Hematopoietic multipotent progenitor cell (in vitro differentiated cells): ENCODE measurements around the gene PIK3IP1. TPM values are rescaled to one million over a fixed set of nuclear protein-coding genes. Genes with fewer than 3 reads are reported as not detected.

ENCODE experiments used
- DNase-seq, 3 donors: peaks; one replicate each; pipeline ENCODE4 v3.0.0-alpha.2; 2011 to 2015; ENCODE audit warnings: low read depth in 2 of 3, low spot score in 2 of 3
- total RNA-seq: library from RNA; depleted of rRNA; stranded (reverse); fragments of >200 nt; gene quantifications from one replicate; pipeline ENCODE4 v1.2.3, GENCODE V29; 2012

PIK3IP1 gene
- total RNA-seq, 1 donor, result 67.9 TPM

DNA sequence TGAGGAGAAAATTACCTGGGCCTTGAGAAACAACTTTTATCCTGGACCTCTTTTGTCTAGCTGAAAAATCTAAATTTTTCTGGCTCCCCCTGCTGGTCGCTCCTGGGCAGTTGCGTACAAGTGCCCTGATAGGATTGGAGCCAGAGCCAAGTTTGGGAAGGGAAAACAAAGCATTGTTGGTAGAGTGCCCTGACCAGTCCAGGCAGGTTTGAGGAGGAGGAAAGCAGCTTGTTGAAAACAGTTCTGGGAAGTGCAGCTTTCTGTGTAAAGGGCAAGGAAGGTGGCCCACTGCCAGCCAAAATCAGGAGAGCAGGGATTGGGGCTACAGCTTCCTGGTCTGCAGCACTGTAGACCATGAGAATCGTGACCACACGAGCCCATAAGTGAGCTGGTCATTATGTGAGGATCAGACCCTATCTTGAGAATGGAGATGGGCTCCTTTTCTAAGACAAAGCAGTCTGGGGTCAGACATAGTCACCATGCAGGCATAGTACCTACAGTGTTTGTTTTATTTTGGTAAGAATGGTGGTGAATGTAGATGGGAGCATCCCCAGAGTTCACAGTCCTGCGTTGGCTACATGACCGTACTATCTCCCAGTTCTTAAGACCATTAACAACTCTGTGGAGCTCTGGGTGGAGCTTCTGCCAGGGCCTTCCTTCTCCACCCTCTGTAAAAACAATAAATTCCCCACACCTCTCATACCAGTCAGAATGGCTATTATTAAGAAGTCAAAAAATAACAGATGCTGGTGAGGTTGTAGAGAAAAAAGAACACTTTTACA, 21.3 kb upstream of the PIK3IP1 start:
- peak in 2 of 3 donors; percentile 39 to 59 for DNase-seq

DNA sequence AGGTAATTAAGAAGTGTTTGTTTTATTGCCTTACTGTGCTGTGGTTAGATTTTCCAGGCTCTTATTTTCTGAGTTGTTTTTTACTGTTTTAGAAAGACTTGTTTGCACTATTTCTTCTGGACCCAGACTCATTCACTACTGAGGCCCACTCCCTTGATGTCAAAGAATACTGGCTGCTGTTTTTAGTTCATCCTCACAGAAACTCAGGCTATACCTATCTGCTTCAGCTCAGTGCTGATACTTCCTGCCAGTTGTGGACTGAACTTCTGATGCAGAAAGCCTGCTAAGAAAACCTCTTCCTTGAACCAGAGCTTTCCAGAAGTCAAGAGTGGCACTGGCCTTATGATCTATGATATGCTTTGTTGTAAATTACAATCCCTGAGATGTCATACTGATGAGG, 15.9 kb upstream of the PIK3IP1 start:
- no peak for DNase-seq

DNA sequence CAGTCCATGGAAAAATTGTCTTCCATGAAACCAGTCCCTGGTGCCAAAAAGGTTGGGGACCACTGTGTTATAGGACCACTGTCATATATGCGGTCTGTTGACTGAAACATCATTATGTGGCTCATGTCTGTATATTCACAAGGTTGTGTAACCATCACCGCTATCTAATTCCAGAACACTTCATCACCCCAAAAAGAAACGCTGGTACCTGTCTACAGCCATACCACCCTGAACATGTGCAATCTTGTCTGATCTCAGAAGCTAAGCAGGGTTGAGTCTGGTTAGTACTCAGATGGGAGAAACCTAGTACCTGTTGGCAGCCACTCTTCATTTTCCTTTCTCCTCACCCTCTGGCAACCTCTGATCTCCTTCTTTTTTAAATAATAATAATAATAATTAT, 12.9 kb upstream of the PIK3IP1 start:
- no peak for DNase-seq

DNA sequence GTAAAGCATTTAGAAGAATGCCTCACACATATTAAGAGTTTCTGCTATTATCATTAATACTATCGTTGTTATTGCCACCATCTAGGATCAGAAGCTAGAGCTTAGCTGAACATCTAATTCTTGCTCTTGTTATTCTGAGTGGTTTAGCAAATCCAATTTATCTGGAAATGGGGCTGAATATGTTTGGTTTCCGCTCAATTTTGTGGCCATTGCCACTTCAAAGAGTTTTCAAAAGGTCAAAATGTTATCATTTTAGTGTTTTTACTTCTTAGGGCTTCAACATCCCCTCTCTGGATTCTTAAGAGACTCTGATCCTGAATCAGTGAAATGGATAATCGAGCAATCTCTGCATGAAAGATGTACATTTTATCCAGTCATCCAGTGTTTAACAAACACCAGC, 10.2 kb upstream of the PIK3IP1 start:
- no peak for DNase-seq

DNA sequence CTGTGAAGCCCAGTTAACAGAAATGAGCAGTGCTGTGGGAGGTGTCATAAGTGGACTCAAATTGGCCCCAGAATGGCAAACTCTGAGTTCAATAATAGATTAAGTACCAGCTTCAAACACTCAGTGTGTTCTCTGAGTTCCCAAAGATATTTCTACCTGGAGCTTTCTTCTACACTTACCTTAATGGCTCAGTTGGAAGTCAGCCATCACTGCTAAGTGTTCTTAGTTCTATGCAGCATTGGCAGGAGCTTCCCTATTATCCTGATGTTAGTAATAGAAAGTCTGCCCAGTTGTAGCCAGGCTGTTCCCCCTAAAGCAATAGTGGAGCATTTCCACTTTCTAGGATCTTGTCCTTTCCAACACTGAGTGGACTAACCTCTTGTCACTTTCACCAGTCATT, 9.7 kb upstream of the PIK3IP1 start:
- DNase-seq, result no peak

DNA sequence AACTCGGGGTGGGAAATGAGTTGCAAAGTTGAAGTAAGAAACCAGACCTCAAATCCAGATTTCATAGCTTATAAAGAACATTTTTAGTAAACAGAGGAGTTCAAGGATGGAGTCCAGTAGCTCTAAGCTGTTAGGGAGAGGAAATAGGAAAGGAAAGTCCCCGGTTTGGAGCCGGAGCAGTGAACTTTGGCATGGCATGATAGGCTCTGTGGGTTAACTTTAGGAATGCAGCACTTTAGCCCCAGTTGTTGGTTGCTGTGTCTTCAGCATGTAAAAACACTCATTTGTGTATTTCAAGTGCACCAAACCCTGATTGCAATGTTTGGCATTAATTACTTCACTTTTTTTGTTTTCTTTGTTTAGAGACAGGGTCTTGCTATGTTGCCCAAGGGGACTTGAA, 8.6 kb upstream of the PIK3IP1 start:
- no peak for DNase-seq

DNA sequence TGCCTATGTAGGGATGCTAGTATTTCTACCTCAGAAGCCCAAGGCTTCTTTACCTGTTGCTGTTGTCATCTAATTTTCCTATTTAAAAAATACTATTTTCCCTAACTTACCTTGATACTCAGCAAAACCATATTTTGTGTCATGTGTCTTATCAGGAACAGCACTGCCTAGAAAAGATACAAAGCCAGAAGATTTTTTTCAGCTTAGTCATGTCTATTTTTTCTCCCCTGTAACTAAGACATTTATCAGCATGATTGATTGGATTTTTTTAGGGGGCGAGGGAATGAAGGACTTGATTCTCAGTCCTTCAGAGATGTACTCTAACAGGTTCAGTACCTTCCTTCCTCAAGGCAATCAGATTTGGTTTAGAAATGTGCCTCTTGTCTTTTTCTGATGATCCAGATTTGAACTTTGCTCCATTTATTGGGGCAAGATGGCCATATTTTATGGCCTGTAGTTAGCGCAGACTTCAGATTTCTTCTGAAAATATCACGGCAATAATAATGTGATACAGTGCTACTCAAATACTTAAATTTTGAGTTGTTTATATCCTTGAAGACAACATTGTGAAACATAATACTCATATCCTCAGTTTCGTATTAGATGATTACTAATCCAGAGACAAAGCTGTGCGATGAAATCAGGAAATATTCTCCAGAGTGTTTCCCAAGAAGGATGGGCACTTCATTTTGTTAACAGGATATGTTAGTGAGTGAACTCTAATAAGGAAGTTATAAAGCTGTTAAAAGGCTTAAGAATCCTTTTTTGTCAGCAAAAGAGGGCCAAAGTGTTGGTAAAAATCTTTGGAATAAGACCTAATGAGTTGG, 3.8 kb upstream of the PIK3IP1 start:
- no peak for DNase-seq

DNA sequence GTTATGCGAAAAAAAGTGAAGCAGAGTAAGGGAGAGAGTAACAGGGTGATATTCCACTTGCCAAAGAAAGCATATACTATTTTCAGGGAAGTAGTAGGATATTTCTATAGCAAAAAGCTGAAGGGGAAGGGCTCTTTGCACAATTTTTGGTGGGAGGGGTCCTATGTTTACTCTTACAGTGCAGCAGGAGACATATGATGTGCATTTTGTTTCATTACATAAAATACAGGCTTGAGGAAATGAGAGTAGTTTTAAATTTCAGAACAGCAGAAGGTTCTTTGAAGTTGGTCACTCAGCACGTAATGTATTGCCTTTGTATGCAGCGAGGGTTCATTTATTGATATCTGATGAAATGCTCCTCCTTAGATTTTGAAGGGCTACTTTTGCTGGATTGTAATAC, 3.1 kb upstream of the PIK3IP1 start:
- DNase-seq, result no peak

DNA sequence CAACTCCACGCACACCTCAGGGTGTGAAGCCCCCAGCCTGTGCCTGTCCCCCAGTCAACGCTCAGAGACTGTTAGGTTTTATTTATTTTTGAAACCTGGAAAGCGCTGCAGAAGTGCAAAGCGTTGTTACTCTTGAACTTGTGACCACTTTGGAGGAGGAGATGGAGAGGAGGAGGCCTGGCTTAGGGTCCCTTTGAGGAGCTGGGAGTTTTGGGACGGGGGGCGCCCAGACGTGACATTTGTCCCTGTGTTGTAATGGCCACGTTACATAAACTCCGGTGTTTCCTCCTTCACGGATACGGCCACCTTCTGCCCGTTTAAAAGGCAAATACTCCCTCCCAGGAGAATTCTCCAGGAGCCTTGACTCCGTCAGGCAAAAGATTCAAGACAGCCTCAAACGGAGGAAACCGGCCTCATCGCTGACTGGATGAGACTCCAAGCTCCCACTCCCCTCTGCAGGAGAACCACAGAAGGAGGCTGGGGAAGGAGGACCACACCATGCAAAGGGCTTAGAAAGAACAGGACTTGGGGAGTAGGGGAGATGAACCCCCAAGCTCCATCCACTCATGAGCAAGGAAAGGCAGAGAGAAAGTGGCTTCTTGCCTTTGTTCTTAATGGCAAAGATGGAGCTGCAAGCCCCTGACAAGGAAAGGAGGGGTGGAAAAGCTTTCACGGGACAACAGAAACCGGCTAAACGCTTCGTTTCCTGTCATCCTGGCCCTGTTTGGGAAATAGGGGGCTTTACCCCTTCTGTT, 630 bp downstream of the PIK3IP1 start:
- DNase-seq, result no peak

DNA sequence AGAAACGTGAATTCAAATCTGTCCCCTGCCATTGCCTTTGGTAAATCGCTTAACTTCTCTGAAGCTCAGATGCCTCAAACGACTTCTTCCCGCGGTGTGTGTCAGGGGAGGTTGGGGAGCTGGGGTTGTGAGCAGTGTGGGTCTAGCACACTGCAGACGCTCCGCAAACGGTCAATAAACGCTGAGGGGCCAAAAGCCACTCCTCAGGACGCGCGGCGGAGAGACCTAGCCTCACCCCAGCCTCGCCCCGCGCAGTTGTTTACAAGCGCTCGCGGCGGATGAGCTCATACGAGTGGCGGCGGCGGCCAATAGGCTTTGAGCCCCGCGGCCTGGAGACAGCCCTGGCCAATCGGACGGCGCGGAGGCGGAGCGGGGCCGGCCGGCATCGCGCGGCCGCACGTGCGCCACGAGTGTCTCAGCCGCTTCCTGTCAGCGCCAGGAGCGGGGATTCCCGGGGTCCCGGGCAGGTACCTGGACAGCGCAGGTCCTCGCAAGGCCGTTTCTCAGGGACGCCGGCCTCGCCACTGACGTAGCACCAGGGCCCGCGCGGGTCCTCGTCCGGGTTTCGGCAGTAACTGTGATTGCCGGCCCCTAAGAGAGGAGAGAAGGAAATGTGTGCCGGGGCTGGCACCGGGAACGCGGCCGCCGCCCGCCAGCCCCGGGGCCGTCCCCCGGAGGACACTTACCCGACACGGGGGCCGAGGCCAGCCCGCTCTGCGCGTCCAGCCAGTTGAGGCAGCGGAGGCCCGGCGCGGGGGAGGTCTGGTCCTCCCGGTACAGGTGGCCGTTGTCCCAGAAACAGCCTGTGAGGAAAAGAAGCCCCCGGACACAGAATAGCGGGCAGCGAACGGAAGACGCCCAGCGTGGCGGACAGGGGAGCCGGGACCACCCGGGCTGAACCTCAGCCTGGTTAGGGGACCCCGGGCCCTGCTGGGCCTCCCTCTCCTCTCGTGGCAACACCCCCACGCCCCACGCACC, 1.5 kb downstream of the PIK3IP1 start:
- peak; percentile 88 to 93 (median 88) for DNase-seq

DNA sequence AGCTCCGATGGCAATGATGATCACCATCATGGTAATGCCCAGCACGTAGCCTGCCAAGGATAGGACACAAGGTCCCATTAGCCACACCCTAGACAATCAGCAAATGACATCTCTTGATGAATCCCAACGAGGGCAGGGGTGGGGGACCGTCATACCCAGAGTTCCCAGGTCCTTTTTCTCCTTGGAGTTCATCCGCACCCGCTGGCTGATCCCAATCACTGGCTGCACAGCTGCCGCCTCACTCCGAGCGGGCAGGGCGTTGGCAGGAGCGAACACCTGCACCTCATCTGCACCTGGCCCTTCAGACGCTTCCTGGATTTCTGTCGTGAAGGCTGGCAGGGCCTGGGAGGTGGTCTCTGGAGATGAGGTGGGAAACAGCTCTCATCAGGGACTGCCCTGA, 2.9 kb downstream of the PIK3IP1 start:
- no peak for DNase-seq

DNA sequence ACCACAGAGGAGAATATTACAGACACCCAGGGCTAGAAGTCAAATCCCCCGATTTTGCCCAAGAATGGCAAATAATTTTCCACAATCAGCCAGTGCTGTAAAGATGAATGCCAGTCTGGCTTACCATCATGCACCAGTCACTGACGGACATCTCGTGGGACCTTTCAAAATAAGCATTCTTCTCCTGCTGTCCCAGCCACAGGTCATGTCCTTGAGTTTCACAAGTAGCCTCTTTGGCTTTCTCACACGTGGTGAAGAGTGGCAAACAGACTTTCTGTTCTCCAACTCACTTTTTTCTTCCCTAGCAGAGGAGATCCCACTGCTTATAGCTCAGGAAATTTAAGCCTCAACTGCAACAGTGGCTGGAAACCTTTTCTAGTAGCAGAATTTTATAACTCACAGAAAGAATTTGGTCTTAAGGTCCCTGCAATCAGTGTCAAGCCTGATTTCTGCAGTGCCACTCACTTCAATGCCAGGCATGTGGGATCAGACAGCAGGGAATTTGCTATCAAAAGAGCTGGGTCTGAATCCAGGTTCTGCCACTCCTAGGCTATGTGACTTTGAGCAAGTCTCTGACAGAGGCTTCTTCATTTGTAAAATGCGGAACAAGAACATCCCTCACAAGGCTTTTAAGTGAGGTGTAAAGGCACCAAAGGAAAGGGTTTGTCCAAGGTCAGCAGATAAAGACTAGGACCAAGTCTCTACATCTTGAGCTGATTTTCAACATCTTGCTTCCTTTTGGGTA, 3.6 kb downstream of the PIK3IP1 start:
- DNase-seq, result no peak

DNA sequence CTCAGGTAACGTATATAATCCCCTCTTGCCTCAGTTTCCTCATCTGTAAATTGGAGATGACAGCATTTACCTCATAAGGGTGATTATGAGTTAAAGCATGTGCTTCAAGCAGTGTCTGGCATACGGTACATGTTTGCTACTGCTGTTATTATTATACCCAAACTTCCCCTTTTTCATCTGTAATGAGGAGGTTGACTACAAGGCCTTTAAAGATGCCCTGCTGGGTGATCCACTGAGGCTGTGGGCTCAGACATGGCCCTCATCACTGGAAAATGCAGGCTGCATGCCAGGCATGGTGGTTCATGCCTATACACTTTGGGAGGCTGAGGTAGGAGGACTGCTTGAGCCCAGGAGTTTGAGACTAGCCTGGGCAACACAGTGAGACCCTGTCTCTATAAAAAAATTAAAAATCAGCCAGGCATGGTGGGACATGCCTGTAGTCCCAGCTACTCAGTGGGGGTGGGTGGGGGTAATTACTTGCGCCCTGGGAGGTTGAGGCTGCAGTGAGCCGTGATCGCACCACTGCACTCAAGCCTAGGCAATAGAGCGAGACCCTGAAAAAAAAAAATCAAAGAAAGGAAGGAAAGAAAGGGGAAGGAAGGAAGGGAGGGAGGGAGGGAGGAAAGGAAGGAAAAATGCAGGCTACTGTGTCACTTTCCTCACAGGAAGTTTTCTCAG, 4.3 kb downstream of the PIK3IP1 start:
- peak in 1 of 3 donors; percentile 40 for DNase-seq

DNA sequence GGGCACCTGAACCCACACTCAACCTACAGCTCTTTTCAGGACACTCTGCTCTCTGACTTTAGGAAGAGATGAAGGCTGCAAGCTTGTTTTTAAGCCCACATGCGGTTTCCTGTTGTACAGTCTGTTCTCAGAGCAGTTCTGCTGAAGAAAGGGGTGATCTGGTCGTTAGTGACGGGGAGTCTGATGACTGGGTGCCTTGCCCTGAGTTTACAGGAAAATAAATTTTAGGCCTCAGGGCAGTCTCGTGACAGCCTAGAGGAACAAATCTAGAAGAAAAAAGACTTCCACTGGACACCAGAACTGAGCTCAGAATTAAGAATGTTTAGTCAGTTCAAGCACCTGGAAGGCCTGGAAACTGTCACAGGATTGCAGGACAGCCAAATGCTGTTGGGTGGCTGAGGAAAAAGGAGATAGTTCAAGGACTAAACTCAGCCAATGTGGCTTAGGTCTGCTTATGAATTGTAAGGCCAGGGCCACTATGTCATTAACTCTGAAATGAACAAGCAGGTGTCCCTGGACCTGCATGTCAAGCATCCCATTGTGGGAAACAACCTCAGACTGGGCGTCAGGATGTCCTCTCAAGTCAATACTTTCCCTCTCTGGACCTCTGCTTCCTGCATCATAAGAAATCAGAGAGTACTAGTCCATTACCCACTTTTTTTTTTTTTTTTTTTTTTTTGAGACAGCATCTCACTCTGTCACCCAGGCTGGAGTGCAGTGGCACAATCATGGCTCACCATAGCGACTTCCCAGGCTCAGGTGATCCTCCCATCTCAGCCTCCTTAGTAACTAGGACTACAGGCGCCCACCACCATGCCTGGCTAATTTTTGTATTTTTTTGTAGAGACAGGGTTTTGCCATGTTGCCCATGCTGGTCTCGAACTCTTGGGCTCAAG, 5.7 kb downstream of the PIK3IP1 start:
- peak in 2 of 3 donors; percentile 40 to 63 for DNase-seq

DNA sequence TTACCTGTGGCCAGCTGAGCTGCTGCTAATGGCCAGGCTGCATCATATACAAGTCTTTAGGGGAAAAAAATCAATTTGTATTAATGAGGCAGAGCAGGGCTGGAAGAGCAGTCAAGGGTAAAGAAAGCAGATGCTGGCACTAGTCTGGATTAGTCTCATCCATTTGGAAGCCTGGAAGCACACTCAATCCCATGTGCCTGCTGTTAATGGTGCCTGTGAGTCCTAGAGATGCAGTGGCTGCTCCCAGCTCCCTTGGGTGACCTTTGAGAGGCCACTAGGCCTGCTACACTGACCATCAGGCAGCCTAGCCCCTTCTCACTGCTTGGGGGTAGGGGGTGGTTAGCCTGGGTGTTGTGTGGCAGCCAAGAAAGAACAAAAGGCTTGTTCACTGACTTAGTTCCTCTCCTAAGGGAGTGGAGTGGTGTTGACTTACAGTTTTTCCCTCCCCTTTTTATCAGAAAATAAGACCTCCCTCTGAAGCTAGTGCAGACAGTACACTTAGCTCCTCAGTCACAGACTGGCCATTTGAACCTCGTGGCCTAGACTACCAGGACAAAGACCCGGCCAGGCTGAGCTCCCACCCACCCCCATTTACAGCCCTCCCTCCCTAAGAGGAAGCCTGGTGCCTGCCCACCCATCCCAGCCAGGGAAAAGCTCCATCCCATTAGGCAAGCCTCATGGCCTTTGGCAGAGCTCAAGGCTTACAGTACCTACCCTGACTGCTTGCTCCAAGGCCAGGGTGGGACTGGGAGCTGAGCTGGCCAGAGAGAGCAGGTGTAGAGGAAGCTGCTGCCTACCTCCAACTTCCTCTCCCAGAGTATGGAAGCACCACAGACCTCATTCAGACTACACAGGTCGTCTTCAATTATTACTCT, 7.8 kb downstream of the PIK3IP1 start:
- no peak for DNase-seq

DNA sequence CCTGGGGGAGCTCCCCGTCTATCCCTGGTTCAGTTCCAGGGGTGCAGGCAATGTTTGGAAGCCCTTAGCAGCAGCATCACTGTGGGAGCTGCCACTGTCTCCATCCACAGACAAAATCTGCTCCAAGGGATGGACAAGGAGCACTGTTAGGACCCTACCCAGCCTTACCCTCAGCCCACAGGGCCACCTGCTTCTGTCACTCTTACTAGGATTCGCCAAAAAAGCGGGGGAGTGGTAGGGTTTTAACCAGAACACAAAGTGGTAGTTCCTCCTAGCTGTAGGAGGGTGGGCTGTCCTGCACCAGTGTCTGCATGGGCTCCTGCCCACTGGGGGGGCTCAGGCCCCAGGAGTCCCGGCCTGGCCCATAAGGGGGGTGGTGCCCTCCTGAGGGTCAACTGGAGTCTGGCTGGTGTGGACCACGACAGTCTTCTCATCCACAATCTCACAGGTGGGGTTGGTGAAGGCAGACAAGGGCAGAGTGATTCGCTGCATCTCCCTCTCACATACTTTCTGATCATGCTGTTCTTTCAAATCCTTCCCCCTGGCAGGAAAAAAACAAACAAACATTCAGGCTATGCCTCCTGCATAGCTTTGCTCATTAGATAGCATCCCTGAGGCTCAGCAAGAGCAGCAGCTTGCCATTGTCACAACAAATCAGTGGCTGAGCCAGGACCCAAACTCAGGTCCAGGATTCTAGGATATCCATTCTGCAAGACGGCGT, 9.4 kb downstream of the PIK3IP1 start:
- DNase-seq, result no peak
